Thyroid gland (tissue), 4 donors: ENCODE data around the gene PTPRJ. TPM values are rescaled to one million over a fixed set of nuclear protein-coding genes. Genes with fewer than 3 reads are reported as not detected.
"Not testable (repeated sequence)": the region's sequence is repeated elsewhere in the genome, so short reads cannot be mapped to it uniquely, and the experiment has no call there.

Experiments used
- DNase-seq, 2 donors: peaks; one replicate each; pipeline ENCODE4 v3.0.0-alpha.2; 2019
- H3K27ac ChIP-seq, 3 donors: fragments of 200-600 bp; sonication (generic); 1 replicate in 2 of 3; 2 replicates in 1 of 3; pipeline ENCODE4 v1.5.1; 2016 to 2019; ENCODE audit warnings: mild to moderate bottlenecking in 1 of 3, moderate library complexity in 1 of 3
- H3K27me3 ChIP-seq: fragments of 200-600 bp; sonication (generic); one replicate; pipeline ENCODE4 v1.5.1; 2019
- H3K36me3 ChIP-seq, 2 donors: fragments of 200-600 bp; sonication (generic); one replicate each; pipeline ENCODE4 v1.5.1; 2016 to 2019
- H3K4me1 ChIP-seq, 2 donors: fragments of 200-600 bp; sonication (generic); one replicate each; pipeline ENCODE4 v1.5.1; 2017 to 2019
- H3K4me3 ChIP-seq, 3 donors: fragments of 200-600 bp; sonication (generic); replicated peaks in 1 of 3; 1 replicate in 2 of 3; 2 replicates in 1 of 3; pipeline ENCODE4 v1.5.1; 2016; ENCODE audit warnings: mild to moderate bottlenecking in 1 of 3
- H3K9me3 ChIP-seq: fragments of 200-600 bp; sonication (generic); one replicate; pipeline ENCODE4 v1.5.1; 2017
- POLR2A ChIP-seq, 2 donors: fragments of 450-650 bp; IDR thresholded peaks; one replicate each; pipeline ENCODE4 v1.6.1; 2017; ENCODE audit warnings: antibody characterized with exemption in 2 of 2, mild to moderate bottlenecking in 2 of 2, moderate library complexity in 1 of 2
- WGBS, 2 donors: methylation state at CpG; one replicate each; pipeline ENCODE4 v1.1.5; 2017; 5-methylcytosine and 5-hydroxymethylcytosine counted together
- intact Hi-C: fragments of 100-400 bp; cut with DNase I; formaldehyde crosslinking; loops from one replicate; pipeline ENCODE4 v1.15.1; 2023
- total RNA-seq, 4 donors: library from RNA; depleted of rRNA; stranded (reverse); fragments of >200 nt; gene quantifications; one replicate each; pipeline ENCODE4 v1.2.3, GENCODE V29; 2016
- TF ChIP-seq, protein P1 (sequence below), 6 experiments: fragments of 200-600 bp in 3 of 6; fragments of 450-650 bp in 3 of 6; sonication (generic) in 3 of 6; IDR thresholded peaks; one replicate each; pipeline ENCODE4 v1.5.1; 2016 to 2019; ENCODE audit warnings: antibody characterized with exemption in 6 of 6, mild to moderate bottlenecking in 2 of 6, inconsistent platforms in 1 of 6, moderate library complexity in 1 of 6

PTPRJ gene
- total RNA-seq, 4 donors from 2014 or later, result 45.4 to 81.9 (median 58.6) TPM

DNA sequence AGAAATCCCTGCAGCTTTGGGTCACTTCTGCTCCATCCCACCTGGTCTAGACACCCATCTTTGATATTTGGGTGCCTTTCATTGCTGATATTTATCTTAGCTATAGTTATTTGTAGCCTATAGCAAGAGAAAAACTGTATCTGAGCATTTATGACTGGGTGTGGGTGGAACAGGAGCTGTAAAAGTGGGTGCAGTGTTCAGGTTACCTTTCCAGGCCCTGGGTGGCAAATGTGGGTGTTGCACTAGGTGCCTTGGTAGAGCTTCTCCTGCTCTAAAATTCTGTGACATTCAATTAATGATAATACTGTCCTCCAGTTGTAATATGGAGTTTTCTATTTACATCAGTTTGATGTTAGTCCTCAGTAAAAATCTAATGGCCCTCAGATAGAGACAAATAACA lies 157.9 kb downstream of the PTPRJ start:
- DNase-seq, result no peak
- TF ChIP-seq POLR2A (IDR thresholded peaks at IDR 0.05), result no peak
- TF ChIP-seq, protein P1, sequence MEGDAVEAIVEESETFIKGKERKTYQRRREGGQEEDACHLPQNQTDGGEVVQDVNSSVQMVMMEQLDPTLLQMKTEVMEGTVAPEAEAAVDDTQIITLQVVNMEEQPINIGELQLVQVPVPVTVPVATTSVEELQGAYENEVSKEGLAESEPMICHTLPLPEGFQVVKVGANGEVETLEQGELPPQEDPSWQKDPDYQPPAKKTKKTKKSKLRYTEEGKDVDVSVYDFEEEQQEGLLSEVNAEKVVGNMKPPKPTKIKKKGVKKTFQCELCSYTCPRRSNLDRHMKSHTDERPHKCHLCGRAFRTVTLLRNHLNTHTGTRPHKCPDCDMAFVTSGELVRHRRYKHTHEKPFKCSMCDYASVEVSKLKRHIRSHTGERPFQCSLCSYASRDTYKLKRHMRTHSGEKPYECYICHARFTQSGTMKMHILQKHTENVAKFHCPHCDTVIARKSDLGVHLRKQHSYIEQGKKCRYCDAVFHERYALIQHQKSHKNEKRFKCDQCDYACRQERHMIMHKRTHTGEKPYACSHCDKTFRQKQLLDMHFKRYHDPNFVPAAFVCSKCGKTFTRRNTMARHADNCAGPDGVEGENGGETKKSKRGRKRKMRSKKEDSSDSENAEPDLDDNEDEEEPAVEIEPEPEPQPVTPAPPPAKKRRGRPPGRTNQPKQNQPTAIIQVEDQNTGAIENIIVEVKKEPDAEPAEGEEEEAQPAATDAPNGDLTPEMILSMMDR (IDR thresholded peaks at IDR 0.05), result no peak
- H3K36me3 ChIP-seq, result peaks cover 7 to 18% of the 10 kb centered on the region in 2 donors
- no peak overlapping the region for H3K27ac ChIP-seq
- no peaks in the 10 kb centered on the region for H3K9me3 ChIP-seq
- peaks cover 5 to 16% of the 10 kb centered on the region in 2 donors for H3K4me1 ChIP-seq
- intact Hi-C loops, result no loop called here
- H3K27me3 ChIP-seq, result no peaks in the 10 kb centered on the region
- no peak overlapping the region for H3K4me3 ChIP-seq

DNA sequence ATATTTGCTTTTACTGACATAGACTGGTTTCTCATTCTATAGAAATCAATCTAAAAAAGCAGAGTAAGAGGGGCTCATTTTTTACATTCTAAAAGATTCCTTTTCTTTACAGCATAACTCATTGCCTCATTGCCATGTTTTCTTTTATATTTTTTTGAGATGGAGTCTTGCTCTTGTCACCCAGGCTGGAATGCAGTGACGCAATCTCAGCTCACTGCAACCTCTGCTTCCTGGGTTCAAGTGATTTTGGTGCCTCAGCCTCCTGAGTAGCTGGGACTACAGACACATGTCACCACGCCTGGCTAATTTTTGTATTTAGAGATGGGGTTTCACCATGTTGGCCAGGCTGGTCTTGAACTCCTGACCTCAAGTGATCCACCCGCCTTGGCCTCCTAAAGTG lies 159.5 kb downstream of the PTPRJ start:
- H3K9me3 ChIP-seq, H3K27me3 ChIP-seq, DNase-seq, H3K27ac ChIP-seq, intact Hi-C loops, H3K4me3 ChIP-seq: not testable (repeated sequence)
- Histone ChIP-seq H3K36me3 (peaks cover 15 to 25% of the 10 kb centered on the region in 2 donors), H3K4me1 (peaks cover 5 to 16% of the 10 kb centered on the region in 2 donors)
- 94 to 99% methylated on average over 3 of the region's 3 CpGs for WGBS, 2 donors

DNA sequence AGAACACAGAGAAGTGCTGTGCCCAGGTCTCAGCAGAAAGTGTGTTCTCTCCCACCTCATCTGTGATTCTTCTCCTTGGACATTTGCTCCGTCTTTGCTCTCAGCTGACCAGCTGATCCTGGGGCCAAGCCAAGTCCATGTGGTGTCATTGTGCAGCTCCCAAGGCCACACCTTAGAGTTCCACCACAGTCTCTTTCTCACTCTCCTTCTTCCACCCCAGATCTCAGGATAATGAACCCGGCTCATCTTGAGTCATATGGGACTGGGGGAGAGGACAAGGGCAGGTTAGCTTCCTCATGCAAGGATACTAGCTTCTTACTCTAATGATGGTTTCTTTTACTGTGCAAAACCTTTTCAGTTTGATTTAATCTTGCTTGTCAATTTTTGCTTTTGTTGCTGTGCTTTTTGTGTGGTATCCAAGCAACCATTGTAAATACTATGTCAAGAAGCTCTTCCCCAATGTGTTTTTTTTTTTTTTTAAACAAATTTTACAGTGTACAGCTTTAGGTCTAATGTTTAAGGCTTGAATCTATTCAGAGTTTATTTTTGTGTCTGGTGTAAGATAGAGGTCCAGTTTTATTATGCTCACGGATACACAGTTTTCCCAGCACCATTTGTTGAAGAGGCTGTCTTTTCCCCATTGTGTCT lies 161.2 kb downstream of the PTPRJ start:
- intact Hi-C loops, result no loop called here
- Histone ChIP-seq H3K9me3 (no peaks in the 10 kb centered on the region), H3K4me1 (peaks cover 5 to 16% of the 10 kb centered on the region in 2 donors), H3K27ac (no peak overlapping the region), H3K36me3 (peaks cover 25 to 29% of the 10 kb centered on the region in 2 donors), H3K27me3 (no peaks in the 10 kb centered on the region), H3K4me3 (no peak overlapping the region)
- peak; percentile 44 to 57 for DNase-seq
- TF ChIP-seq POLR2A (IDR thresholded peaks at IDR 0.05), result no peak
- TF ChIP-seq, protein P1 (IDR thresholded peaks at IDR 0.05), result no peak
- 70 to 72% methylated on average over 3 of the region's 3 CpGs for WGBS, 2 donors

DNA sequence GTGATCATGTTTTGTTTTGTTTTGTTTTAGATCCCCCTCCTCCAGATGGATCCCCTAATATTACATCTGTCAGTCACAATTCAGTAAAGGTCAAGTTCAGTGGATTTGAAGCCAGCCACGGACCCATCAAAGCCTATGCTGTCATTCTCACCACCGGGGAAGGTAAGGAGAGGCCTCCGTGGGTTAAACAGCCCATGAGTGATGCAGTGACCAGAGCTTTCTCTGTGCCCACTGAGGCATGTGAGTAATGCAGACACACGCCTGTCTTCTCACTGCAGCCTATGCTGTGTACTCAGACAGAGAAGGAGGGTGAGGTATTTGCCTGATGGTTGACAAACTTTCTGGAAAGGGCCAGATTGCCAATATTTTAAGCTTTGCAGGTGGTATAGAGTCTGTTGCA lies 162.5 kb downstream of the PTPRJ start:
- 76 to 77% methylated on average over 4 of the region's 4 CpGs for WGBS, 2 donors
- no peak for DNase-seq
- no peaks in the 10 kb centered on the region for H3K27me3 ChIP-seq
- TF ChIP-seq, protein P1 (IDR thresholded peaks at IDR 0.05), result no peak
- no peak for TF ChIP-seq POLR2A (IDR thresholded peaks at IDR 0.05)
- intact Hi-C loops, result no loop called here
- peaks cover 21 to 30% of the 10 kb centered on the region in 2 donors for H3K36me3 ChIP-seq
- peaks cover 5 to 16% of the 10 kb centered on the region in 2 donors for H3K4me1 ChIP-seq
- H3K9me3 ChIP-seq, result no peaks in the 10 kb centered on the region
- no peak overlapping the region for H3K4me3 ChIP-seq
- no peak overlapping the region for H3K27ac ChIP-seq

DNA sequence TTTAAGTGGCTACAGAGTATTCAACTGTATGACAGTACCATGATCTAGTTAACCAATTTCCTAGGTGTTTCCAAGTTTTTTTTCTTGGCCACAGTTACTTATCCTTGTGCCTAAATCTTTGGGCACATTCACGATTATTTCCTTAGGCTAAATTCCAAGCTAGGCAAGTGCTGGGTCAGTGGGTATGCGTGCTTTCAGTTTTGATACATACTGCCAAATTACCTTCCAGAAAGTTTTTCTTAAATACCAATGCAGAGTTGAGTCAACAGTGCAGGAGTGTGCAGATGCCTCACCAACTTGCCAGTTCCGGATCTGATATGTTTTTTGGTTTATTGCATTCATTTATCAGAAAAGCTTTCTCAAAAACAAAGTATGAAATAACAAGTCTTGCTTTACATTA lies 168.4 kb downstream of the PTPRJ start:
- TF ChIP-seq POLR2A (IDR thresholded peaks at IDR 0.05), result no peak
- TF ChIP-seq, protein P1 (IDR thresholded peaks at IDR 0.05), result no peak
- peaks cover 3 to 4% of the 10 kb centered on the region in 2 donors for H3K4me1 ChIP-seq
- H3K27ac ChIP-seq, result peak overlapping the region in 1 of 3 donors; percentile 65
- 81 to 82% methylated on average over 3 of the region's 3 CpGs for WGBS, 2 donors
- no peaks in the 10 kb centered on the region for H3K9me3 ChIP-seq
- intact Hi-C loops, result no loop called here
- H3K27me3 ChIP-seq, result no peaks in the 10 kb centered on the region
- DNase-seq, result no peak
- H3K4me3 ChIP-seq, result no peak overlapping the region
- peaks cover 16 to 27% of the 10 kb centered on the region in 2 donors for H3K36me3 ChIP-seq
